ENCODE data around the gene GPC6.

GRCh38 chr13:93660391-93661063 lies 433.9 kb downstream of the GPC6 start:
- TF ChIP-seq ZNF311 (tag by site-specific recombination; IDR thresholded peaks at IDR 0.05; ENCODE audit: borderline replicate concordance) (no peak), YY1 (tag by site-specific recombination; IDR thresholded peaks at IDR 0.05) (no peak)
